DMS114 treated with DMSO at 0.1 percent for 48 hours (cell line): ENCODE data around the gene RPL10A.
A peak's percentile ranks its signal among the peaks of the same experiment; 100 is the strongest.
"Not testable (repeated sequence)": the region's sequence is repeated elsewhere in the genome, so short reads cannot be mapped to it uniquely, and the experiment has no call there.

ENCODE experiments used
- DNase-seq: peaks from one replicate; lab custom pipeline; 2025; ENCODE audit not compliant: unreplicated experiment; lab: John Stamatoyannopoulos, UW

The RPL10A gene

GRCh38 chr6:35468181-35468979, at the start of gene RPL10A:
Gene RPL10A (plus strand): TSS chr6:35468401. CDS start chr6:35468435, 34 bp downstream.
- DNase-seq = peak; percentile 95

GRCh38 chr6:35419417-35419816, 48.8 kb upstream of the RPL10A start:
- peak; percentile 17 for DNase-seq

- no peak for DNase-seq
These were observed 48.2 kb upstream of the RPL10A start for GRCh38 chr6:35419961-35420360.

GRCh38 chr6:35425284-35425683, 42.9 kb upstream of the RPL10A start:
- no peak for DNase-seq

- DNase-seq = no peak
These were observed 42.1 kb upstream of the RPL10A start for GRCh38 chr6:35426074-35426473.

- DNase-seq = no peak
These were observed 40.8 kb upstream of the RPL10A start for GRCh38 chr6:35427435-35427834.

GRCh38 chr6:35427851-35428321, 40.3 kb upstream of the RPL10A start:
- no peak for DNase-seq

GRCh38 chr6:35428421-35429149, 39.6 kb upstream of the RPL10A start:
- no peak for DNase-seq

GRCh38 chr6:35429463-35429862, 38.7 kb upstream of the RPL10A start:
- DNase-seq = no peak

- no peak for DNase-seq
These were observed 35.9 kb upstream of the RPL10A start for GRCh38 chr6:35432291-35432690.

GRCh38 chr6:35432702-35433101, 35.5 kb upstream of the RPL10A start:
- not testable (repeated sequence) for DNase-seq

- DNase-seq = no peak
These were observed 32.9 kb upstream of the RPL10A start for GRCh38 chr6:35435074-35435837.

GRCh38 chr6:35436071-35436857, 31.9 kb upstream of the RPL10A start:
- DNase-seq = no peak

- not testable (repeated sequence) for DNase-seq
These were observed 29.7 kb upstream of the RPL10A start for GRCh38 chr6:35438378-35439065.

- no peak for DNase-seq
These were observed 28.9 kb upstream of the RPL10A start for GRCh38 chr6:35439308-35439707.

- DNase-seq = no peak
These were observed 27.0 kb upstream of the RPL10A start for GRCh38 chr6:35441205-35441604.

- no peak for DNase-seq
These were observed 26.6 kb upstream of the RPL10A start for GRCh38 chr6:35441642-35442041.

GRCh38 chr6:35442693-35443092, 25.5 kb upstream of the RPL10A start:
- DNase-seq = no peak

GRCh38 chr6:35443341-35444030, 24.7 kb upstream of the RPL10A start:
- DNase-seq = no peak
